ENCODE data around the gene OR56A3.

OR56A3 gene

DNA sequence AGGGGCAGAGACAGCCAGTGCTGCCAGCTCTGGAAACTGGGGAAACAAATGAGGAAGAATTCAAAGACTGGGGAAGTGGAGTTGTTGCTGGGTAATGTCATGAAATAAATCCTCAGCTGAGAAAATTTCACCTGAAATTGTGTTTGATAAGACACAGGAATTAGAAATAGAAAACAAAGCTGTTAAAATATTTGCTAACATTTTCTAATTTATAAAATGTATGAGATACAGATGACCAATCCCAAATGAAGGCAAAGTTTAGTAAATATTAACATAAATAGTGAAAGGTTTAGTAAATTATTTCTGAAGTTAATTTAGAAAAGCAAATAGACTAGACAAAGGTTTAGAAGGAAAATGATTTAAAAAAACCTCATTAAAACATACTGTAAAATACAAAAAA, 26.3 kb downstream of the OR56A3 start, which contains the start of gene OR56A5:
TSS of gene OR56A5 (minus strand) at position 101 of the 400 bp plus-strand sequence. CDS start at position 101, 0 bp downstream.
- no peak for DNase-seq

DNA sequence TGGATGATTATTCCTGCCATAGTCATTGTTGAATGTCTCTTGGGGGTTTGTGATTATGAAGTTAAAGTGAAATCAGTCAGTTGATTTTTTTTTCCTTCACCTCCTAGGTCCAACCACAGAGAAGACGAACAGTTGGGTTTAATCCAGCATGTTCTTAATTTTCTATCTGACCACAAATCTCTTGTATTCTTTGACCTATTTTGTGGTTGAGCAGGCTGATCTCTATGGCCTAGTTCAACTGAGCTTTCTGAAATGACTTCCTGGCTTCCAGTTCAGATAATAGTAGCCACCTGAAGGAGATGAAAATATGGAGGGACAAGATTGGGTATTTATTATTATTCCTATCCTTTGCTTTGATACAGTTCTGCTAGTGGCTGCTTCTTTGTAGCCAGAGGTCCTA, 31.5 kb downstream of the OR56A3 start:
- DNase-seq, result no peak

DNA sequence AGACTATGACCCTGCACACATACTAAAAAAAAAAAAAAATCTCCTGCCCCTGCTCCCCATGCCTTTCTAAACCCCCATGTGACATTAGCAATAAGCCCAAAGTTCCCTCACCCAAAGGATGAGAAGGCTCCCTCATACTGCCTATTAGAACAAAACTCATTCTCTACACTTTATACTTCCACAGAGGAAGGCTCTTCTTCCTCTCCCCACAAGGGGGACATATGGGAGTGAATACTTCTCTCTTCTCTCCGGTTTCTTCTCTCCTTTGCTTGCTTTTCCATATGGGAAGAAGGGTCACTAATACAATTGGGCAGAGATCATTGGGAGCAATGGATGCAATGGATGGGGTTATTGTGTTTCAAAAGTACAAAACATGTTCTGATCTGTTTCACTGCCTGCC, 41.4 kb downstream of the OR56A3 start:
- no peak for DNase-seq

DNA sequence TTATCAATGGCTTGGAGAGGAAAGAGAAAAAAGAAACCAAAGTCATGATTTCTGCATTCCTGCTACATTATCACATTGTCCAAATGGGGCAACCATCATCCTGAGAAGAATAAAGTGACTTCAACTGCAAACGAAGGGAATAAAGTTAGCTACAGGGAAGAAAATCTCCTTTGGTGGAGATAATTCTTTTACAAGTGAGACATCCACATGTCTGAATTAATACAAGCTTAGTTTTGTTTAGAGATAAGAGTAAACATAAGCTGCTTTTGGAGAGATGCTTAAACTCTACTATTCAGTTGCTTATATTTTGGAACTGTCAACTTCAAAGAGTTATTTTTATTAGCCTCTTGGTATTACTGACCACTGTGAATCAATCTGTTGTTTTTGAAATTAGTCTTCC, 44.8 kb downstream of the OR56A3 start, which contains the start of gene OR52L1:
TSS of gene OR52L1 (minus strand) at position 101 of the 400 bp plus-strand sequence. CDS start at position 46, 55 bp downstream.
- DNase-seq, result no peak

DNA sequence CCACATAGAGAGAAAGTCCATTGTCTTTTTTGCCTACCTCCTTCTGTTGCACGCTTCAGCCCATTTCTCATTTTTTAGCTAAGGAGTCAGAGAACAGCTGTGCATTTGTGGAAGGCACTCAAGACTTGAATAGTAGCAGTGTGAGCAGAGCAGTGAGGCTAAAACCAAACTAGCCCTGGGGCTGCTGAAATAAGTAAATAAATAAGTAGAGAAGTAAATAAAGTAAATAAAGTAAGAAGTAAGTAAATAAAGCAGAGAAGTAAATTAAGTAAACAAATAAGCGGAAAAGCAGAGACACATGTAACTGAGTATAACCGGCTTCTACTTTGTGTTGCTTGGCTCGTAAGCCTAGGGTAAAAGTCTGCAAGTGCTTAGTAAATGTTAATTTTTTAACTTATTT, 47.2 kb downstream of the OR56A3 start:
- DNase-seq, result no peak

DNA sequence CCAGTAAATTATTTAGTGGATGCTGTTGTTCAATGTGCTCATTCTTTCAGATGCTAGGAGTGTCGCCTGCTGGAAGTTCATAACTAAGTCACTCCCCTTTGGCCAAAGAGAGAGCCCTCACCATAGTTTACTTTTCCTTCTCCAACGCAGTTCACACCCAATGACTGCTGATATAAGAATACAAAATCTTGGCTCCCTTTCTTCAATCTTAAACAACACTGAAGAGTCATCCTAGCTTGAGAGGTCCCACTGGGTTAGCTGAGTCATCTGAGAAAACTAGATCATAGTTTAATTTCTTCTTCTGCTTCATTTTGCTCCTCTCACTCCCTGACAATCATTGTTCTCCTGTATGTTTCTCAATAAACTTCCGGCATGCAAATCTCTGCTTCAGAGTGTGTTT, 50.1 kb downstream of the OR56A3 start:
- no peak for DNase-seq

DNA sequence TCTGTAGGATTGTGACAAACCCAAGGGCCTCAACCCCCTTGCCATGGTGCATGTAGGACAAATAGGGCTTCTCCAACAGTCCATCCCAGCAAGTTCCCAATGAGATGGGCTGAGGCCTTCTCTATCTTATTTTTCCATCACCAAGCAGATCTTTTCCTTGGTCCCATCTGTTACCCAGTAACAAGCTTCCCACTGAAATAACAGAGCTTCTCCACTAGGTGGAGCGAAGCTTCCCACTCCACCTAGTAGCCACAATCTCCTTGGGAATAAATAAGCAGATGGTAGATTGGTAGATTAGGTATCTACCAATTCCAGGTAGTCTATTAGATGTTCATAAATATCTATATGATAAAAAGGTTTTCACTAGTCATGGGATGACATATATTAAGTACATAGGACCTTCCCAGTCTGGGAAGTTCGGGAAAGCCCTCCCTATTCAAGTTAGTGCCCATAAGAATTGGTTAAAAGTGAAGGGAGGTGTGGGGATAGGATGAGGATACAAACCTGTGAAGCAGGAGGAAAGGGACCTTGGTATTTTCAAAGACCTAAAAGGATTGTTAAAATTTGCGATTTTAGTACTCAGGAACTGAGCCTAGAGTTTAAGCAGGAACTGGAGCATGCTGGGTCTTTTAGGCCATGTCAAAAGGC, 50.7 kb downstream of the OR56A3 start:
- no peak for DNase-seq

DNA sequence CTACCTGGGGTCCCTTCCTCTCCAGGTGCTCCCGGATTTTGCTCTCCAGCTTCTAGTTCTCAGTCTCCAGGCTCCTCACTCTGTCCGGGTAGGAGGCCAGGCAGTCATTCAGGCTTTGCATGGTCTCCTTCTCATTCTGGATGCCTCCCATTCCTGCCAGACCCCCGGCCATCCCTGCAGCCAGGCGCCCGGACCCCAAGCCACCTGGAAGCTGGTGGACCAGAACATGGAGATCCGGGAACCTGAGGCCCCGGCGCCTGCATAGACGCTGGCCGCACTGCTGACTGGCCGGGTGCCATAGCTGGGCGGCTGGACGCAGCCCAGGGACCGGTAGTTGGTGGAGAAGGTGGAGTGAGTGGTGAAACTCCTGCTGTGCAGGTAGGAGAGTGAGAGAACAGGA, 52.7 kb downstream of the OR56A3 start:
- no peak for DNase-seq

Measured in anterior cingulate cortex (tissue), 58 donors.